ENCODE data around the gene SNX8. TPM values are rescaled to one million over a fixed set of nuclear protein-coding genes. Genes with fewer than 3 reads are reported as not detected.
A peak's percentile ranks its signal among the peaks of the same experiment; 100 is the strongest.

The SNX8 gene
- total and polyA plus RNA-seq, 8 donors: 7.7 to 72.9 (median 12.0) TPM

GRCh38 chr7:2261611-2262010, 52.6 kb downstream of the SNX8 start:
- peak overlapping the region in 1 of 5 donors; percentile 24 for H3K27ac ChIP-seq
- no peaks in the 10 kb centered on the region for H3K9me3 ChIP-seq
- H3K4me3 ChIP-seq: no peak overlapping the region
- no peak for DNase-seq
- H3K36me3 ChIP-seq: peaks cover 11 to 61% (median 55%) of the 10 kb centered on the region in 4 donors
- no peaks in the 10 kb centered on the region for H3K4me1 ChIP-seq
- WGBS, 5 donors: 73 to 88% (median 86%) methylated on average over 14 of the region's 14 CpGs
- intact Hi-C loops (cut with DNase I; ENCODE audit: low total_unique reads): no loop called here
- no peaks in the 10 kb centered on the region for H3K27me3 ChIP-seq
- TF ChIP-seq POLR2AphosphoS5 (IDR thresholded peaks at IDR 0.05) (no peak), CTCF (IDR thresholded peaks at IDR 0.05) (no peak), POLR2A (IDR thresholded peaks at IDR 0.05) (no peak), EP300 (IDR thresholded peaks at IDR 0.05) (no peak)

DNA sequence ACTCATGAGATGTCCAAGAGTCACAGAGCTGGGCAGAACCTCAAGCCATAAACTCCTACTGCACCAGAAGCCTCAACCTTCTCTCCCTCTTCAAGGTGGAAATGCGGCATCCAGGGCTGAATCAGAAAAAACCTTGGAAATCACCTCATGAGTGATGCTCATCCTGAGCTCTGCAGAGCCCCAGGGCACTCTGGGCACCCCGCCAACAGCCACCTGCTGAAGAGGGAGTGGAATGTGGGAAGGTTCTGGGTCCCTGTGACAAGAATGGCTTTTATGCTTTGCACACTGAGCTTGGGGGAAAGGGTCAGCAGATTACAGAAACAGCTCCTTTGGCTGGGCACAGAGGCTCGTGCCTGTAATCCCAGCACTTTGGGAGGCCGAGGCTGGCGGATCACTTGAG, 53.4 kb downstream of the SNX8 start:
- H3K4me3 ChIP-seq: no peak overlapping the region
- H3K4me1 ChIP-seq: no peaks in the 10 kb centered on the region
- H3K36me3 ChIP-seq: peaks cover 15 to 69% (median 62%) of the 10 kb centered on the region in 4 donors
- no peaks in the 10 kb centered on the region for H3K27me3 ChIP-seq
- no peak overlapping the region for H3K27ac ChIP-seq
- WGBS, 5 donors: 43 to 81% (median 53%) methylated on average over 5 of the region's 5 CpGs
- TF ChIP-seq POLR2AphosphoS5 (IDR thresholded peaks at IDR 0.05): no peak
- no peaks in the 10 kb centered on the region for H3K9me3 ChIP-seq
- intact Hi-C loops (cut with DNase I; ENCODE audit: low total_unique reads): no loop called here
- DNase-seq: peak; percentile 44 to 62

GRCh38 chr7:2259480-2259879, 54.8 kb downstream of the SNX8 start:
- TF ChIP-seq CTCF (IDR thresholded peaks at IDR 0.05) (no peak), POLR2A (IDR thresholded peaks at IDR 0.05) (no peak), EP300 (IDR thresholded peaks at IDR 0.05) (no peak), POLR2AphosphoS5 (IDR thresholded peaks at IDR 0.05) (no peak)
- Histone ChIP-seq H3K9me3 (no peaks in the 10 kb centered on the region), H3K27me3 (no peaks in the 10 kb centered on the region), H3K27ac (no peak overlapping the region), H3K4me1 (no peaks in the 10 kb centered on the region), H3K36me3 (peaks cover 21 to 74% (median 67%) of the 10 kb centered on the region in 4 donors), H3K4me3 (no peak overlapping the region)
- intact Hi-C loops (cut with DNase I; ENCODE audit: low total_unique reads): no loop called here
- no peak for DNase-seq
- 70 to 97% (median 86%) methylated on average over 6 to 9 of the region's 9 CpGs for WGBS, 5 donors

GRCh38 chr7:2258661-2259365, 55.4 kb downstream of the SNX8 start:
- WGBS, 5 donors: 92 to 98% (median 94%) methylated on average over 4 to 34 of the region's 34 CpGs
- TF ChIP-seq POLR2A (IDR thresholded peaks at IDR 0.05) (no peak), CTCF (IDR thresholded peaks at IDR 0.05) (no peak), POLR2AphosphoS5 (IDR thresholded peaks at IDR 0.05) (no peak), EP300 (IDR thresholded peaks at IDR 0.05) (no peak)
- no peak for DNase-seq
- H3K27me3 ChIP-seq: no peaks in the 10 kb centered on the region
- H3K9me3 ChIP-seq: no peaks in the 10 kb centered on the region
- H3K4me3 ChIP-seq: no peak overlapping the region
- peaks cover 22 to 74% (median 67%) of the 10 kb centered on the region in 4 donors for H3K36me3 ChIP-seq
- no peaks in the 10 kb centered on the region for H3K4me1 ChIP-seq
- no peak overlapping the region for H3K27ac ChIP-seq
- intact Hi-C loops (cut with DNase I; ENCODE audit: low total_unique reads): no loop called here

DNA sequence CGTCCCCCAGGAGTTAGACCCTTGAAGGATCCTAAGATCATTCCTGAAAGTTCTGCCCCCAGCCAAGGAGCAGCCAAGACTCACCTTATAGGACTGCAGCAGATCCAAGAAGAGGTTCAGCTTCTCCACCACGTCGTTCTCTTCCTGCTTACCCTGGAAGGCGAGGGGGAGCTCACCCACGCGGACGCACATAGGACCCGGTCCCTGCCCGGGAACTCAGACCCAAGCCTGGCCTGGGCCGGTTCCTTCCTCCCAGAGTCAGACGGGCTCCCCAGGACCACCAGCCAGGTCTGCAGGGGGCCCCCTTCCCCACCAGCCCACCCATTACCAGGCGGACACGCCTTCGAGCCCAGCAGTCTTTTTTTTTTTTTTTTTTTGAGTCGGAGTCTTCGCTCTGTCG, 56.6 kb downstream of the SNX8 start:
- 91 to 95% (median 95%) methylated on average over 14 to 17 of the region's 17 CpGs for WGBS, 5 donors
- no peak for DNase-seq
- Histone ChIP-seq H3K4me3 (no peak overlapping the region), H3K9me3 (no peaks in the 10 kb centered on the region), H3K4me1 (no peaks in the 10 kb centered on the region), H3K36me3 (peaks cover 21 to 65% (median 64%) of the 10 kb centered on the region in 4 donors), H3K27me3 (no peaks in the 10 kb centered on the region), H3K27ac (no peak overlapping the region)
- intact Hi-C loops (cut with DNase I; ENCODE audit: low total_unique reads): no loop called here
- TF ChIP-seq CTCF (IDR thresholded peaks at IDR 0.05) (no peak), POLR2AphosphoS5 (IDR thresholded peaks at IDR 0.05) (no peak), POLR2A (IDR thresholded peaks at IDR 0.05) (no peak), EP300 (IDR thresholded peaks at IDR 0.05) (no peak)

Data from stomach (tissue), 9 donors.